A549 (cell line): ENCODE results near the gene TBR1. TPM values are rescaled to one million over a fixed set of nuclear protein-coding genes. Genes with fewer than 3 reads are reported as not detected.

Source experiments
- ATAC-seq, 2 experiments: fragments of 200-7000 bp in 1 of 2; fragments of >200 bp in 1 of 2; cut with Nextera tagmentation in 1 of 2; cut with Tn5 transposase in 1 of 2; 3 replicates each; pipeline versions ENCODE4 v1.8.0 to v1.9.1; 2018 to 2020; ENCODE audit warnings: mild to moderate bottlenecking in 1 of 2, moderate library complexity in 1 of 2
- CTCF ChIA-PET: fragments of 300-600 bp; sonication (Branson Sonifier 250); formaldehyde crosslinking; extraction: SDS; loops from one replicate; lab custom pipeline; 2021; ENCODE audit warnings: antibody characterized with exemption, inconsistent platforms; lab: Yijun Ruan, JAX
- POLR2A ChIA-PET: fragments of 350-600 bp; formaldehyde crosslinking; extraction: SDS; loops from one replicate; lab custom pipeline; 2021; ENCODE audit warnings: antibody characterized with exemption, inconsistent platforms; lab: Yijun Ruan, JAX
- DNase-seq, 2 experiments: peaks; one replicate each; pipeline versions ENCODE4 v3.0.0 to v3.0.0-alpha.2; 2011 to 2016; ENCODE audit warnings: low read depth in 1 of 2, low spot score in 1 of 2
- FAIRE-seq: peaks from 2 replicates; lab custom pipeline; 2011; peaks lifted over from hg19 to GRCh38; lab: Jason Lieb, UNC
- H3K27ac ChIP-seq, 2 experiments: fragments of >200 bp; sonication (Bioruptor Twin); formaldehyde crosslinking; 3 replicates each; pipeline ENCODE4 v1.5.1; 2016 to 2017
- H3K4me1 ChIP-seq: fragments of >200 bp; sonication (Bioruptor Twin); formaldehyde crosslinking; 3 replicates; pipeline ENCODE4 v1.6.1; 2016
- H3K4me2 ChIP-seq: fragments of >200 bp; sonication (Bioruptor Twin); formaldehyde crosslinking; 3 replicates; pipeline ENCODE4 v1.6.1; 2016
- H3K4me3 ChIP-seq: fragments of >200 bp; sonication (Bioruptor Twin); formaldehyde crosslinking; 3 replicates; pipeline ENCODE4 v1.5.1; 2016
- H3K9me3 ChIP-seq: fragments of >200 bp; sonication (Bioruptor Twin); formaldehyde crosslinking; 3 replicates; pipeline ENCODE4 v1.6.1; 2016
- EHF ChIP-seq: fragments of 250-450 bp; sonication (Bioruptor Pico); IDR thresholded peaks from 2 replicates; pipeline ENCODE4 v1.5.0; 2020; ENCODE audit warnings: mild to moderate bottlenecking
- JUNB ChIP-seq: fragments of >200 bp; sonication (Bioruptor Twin); formaldehyde crosslinking; IDR thresholded peaks from 2 replicates; pipeline ENCODE4 v1.6.1; 2016
- MAFK ChIP-seq: fragments of 450-650 bp; IDR thresholded peaks from 2 replicates; pipeline ENCODE4 v1.6.1; 2014; ENCODE audit not compliant: partially characterized antibody
- RAD21 ChIP-seq, 2 experiments: fragments of >200 bp in 1 of 2; sonication (Bioruptor Twin) in 1 of 2; formaldehyde crosslinking in 1 of 2; IDR thresholded peaks in 1 of 2; conservative IDR thresholded peaks in 1 of 2; 2 replicates in 1 of 2; 3 replicates in 1 of 2; pipeline ENCODE4 v1.6.1; 2012 to 2018; ENCODE audit warnings: inconsistent platforms in 1 of 2
- RFX5 ChIP-seq: fragments of 450-650 bp; IDR thresholded peaks from 2 replicates; pipeline ENCODE4 v1.7.1; 2014; ENCODE audit warnings: antibody characterized with exemption, mild to moderate bottlenecking, moderate library complexity
- ZC3H11A ChIP-seq: fragments of 450-650 bp; IDR thresholded peaks from 2 replicates; pipeline ENCODE4 v1.6.1; 2014; ENCODE audit warnings: antibody characterized with exemption, mild to moderate bottlenecking
- ZFP36 ChIP-seq: fragments of 450-650 bp; IDR thresholded peaks from 2 replicates; pipeline ENCODE4 v1.6.1; 2014; ENCODE audit warnings: borderline replicate concordance; ENCODE audit not compliant: partially characterized antibody
- WGBS: methylation state at CpG from one replicate; pipeline ENCODE4 v1.1.6; 2017; ENCODE audit errors: missing lambda C conversion rate; 5-methylcytosine and 5-hydroxymethylcytosine counted together
- polyA plus RNA-seq, 4 experiments: library from polyadenylated mRNA; depleted of rRNA in 3 of 4; stranded (reverse); fragments of >200 nt; fragmentation: RNase III in 1 of 4; extraction: RNeasy Plus Mini Kit Qiagen cat#74134 plus additional on column Dnase treatment in 1 of 4; gene quantifications; 2 replicates in 3 of 4; 3 replicates in 1 of 4; pipeline ENCODE4 v1.2.3, GENCODE V29; 2011 to 2017
- small RNA-seq, 6 experiments: library from RNA; depleted of rRNA; stranded (forward); fragments of <200 nt; gene quantifications; one replicate each; pipeline ENCODE3, GENCODE V24; 2012
- TF ChIP-seq, protein P1 (sequence below): fragments of >200 bp; sonication (Bioruptor Twin); formaldehyde crosslinking; IDR thresholded peaks from 3 replicates; pipeline ENCODE4 v1.5.1; 2016

The TBR1 gene
- polyA plus RNA-seq, 2 of the 4 experiments (the other 2 are of a cell fraction) = 0.01 to 0.09 TPM

GRCh38 chr2:161474920-161475319, 58.8 kb downstream of the TBR1 start:
- peaks cover under 1% of the 10 kb centered on the region; the same call in 1 of the 3 replicates for H3K9me3 ChIP-seq
- DNase-seq (no peak), ATAC-seq (no peak), FAIRE-seq (no peak)
- ChIA-PET POLR2A (no interaction called here), CTCF (no interaction called here)
- no peaks in the 10 kb centered on the region for H3K4me1 ChIP-seq
- no peak overlapping the region for H3K4me2 ChIP-seq
- 0% methylated on average over 2 of the region's 2 CpGs for WGBS
- no peak for TF ChIP-seq RAD21 (conservative IDR thresholded peaks at IDR 0.05 in 1 of 2, IDR thresholded peaks at IDR 0.05 in 1 of 2)
- TF ChIP-seq EHF (CRISPR knock-in tag) = no peak
- TF ChIP-seq ZC3H11A = no peak
- no peak for TF ChIP-seq RFX5
- TF ChIP-seq, protein P1, sequence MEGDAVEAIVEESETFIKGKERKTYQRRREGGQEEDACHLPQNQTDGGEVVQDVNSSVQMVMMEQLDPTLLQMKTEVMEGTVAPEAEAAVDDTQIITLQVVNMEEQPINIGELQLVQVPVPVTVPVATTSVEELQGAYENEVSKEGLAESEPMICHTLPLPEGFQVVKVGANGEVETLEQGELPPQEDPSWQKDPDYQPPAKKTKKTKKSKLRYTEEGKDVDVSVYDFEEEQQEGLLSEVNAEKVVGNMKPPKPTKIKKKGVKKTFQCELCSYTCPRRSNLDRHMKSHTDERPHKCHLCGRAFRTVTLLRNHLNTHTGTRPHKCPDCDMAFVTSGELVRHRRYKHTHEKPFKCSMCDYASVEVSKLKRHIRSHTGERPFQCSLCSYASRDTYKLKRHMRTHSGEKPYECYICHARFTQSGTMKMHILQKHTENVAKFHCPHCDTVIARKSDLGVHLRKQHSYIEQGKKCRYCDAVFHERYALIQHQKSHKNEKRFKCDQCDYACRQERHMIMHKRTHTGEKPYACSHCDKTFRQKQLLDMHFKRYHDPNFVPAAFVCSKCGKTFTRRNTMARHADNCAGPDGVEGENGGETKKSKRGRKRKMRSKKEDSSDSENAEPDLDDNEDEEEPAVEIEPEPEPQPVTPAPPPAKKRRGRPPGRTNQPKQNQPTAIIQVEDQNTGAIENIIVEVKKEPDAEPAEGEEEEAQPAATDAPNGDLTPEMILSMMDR = no peak
- peak; percentile 55 for TF ChIP-seq MAFK
- TF ChIP-seq JUNB = no peak
- no peak for TF ChIP-seq ZFP36
- no peak overlapping the region for H3K4me3 ChIP-seq
- no peak overlapping the region for H3K27ac ChIP-seq

Small RNA genes lying within 50 kb of the gene (small RNA-seq; reads per million reads assigned to genes)
- 0 reads per million in 6 experiments for gene RNA5SP108

Other genes starting within 250 kb of the TBR1 start
- 144 and 218 TPM in 2 replicates for gene PSMD14, start 107.9 kb upstream of the TBR1 start, polyA plus RNA-seq (2011; rRNA removed)
- 166 to 190 TPM (median 176 TPM) in 3 replicates for gene PSMD14, start 107.9 kb upstream of the TBR1 start, polyA plus RNA-seq (2017; fragmentation: RNase III; extraction: RNeasy Plus Mini Kit Qiagen cat#74134 plus additional on column Dnase treatment)
- 0.01 and 0.05 TPM in 2 replicates for gene SLC4A10, start 208.1 kb downstream of the TBR1 start, polyA plus RNA-seq (2011; rRNA removed)
- not detected in 3 replicates for gene SLC4A10, start 208.1 kb downstream of the TBR1 start, polyA plus RNA-seq (2017; fragmentation: RNase III; extraction: RNeasy Plus Mini Kit Qiagen cat#74134 plus additional on column Dnase treatment)